Measurements from ENCODE around the gene ZNF318.
"Not testable (repeated sequence)": the region's sequence is repeated elsewhere in the genome, so short reads cannot be mapped to it uniquely, and the experiment has no call there.

The ZNF318 gene

GRCh38 chr6:43369174-43370002 is at the start of gene ZNF318:
ZNF318 (minus strand) TSS chr6:43369647; CDS start chr6:43369365, 282 bp downstream.
- DNase-seq (ENCODE audit: low read depth in 2 of 2), result peak; percentile 89

GRCh38 chr6:43416935-43417334 is 47.5 kb upstream of the ZNF318 start:
- DNase-seq (ENCODE audit: low read depth in 2 of 2), result no peak

- DNase-seq (ENCODE audit: low read depth in 2 of 2), result not testable (repeated sequence)
Measured at GRCh38 chr6:43415275-43415674, 45.8 kb upstream of the ZNF318 start.

- no peak for DNase-seq (ENCODE audit: low read depth in 2 of 2)
Measured at GRCh38 chr6:43413002-43413401, 43.6 kb upstream of the ZNF318 start.

GRCh38 chr6:43412541-43412940 is 43.1 kb upstream of the ZNF318 start:
- DNase-seq (ENCODE audit: low read depth in 2 of 2), result no peak

GRCh38 chr6:43410776-43411175 is 41.3 kb upstream of the ZNF318 start:
- not testable (repeated sequence) for DNase-seq (ENCODE audit: low read depth in 2 of 2)

- DNase-seq (ENCODE audit: low read depth in 2 of 2), result no peak
Measured at GRCh38 chr6:43408259-43408658, 38.8 kb upstream of the ZNF318 start.

GRCh38 chr6:43407296-43407695 is 37.8 kb upstream of the ZNF318 start:
- no peak for DNase-seq (ENCODE audit: low read depth in 2 of 2)

GRCh38 chr6:43405354-43405753 is 35.9 kb upstream of the ZNF318 start:
- DNase-seq (ENCODE audit: low read depth in 2 of 2), result no peak

- DNase-seq (ENCODE audit: low read depth in 2 of 2), result no peak
Measured at GRCh38 chr6:43402820-43403219, 33.4 kb upstream of the ZNF318 start.

GRCh38 chr6:43401730-43402129 is 32.3 kb upstream of the ZNF318 start:
- DNase-seq (ENCODE audit: low read depth in 2 of 2), result no peak

- no peak for DNase-seq (ENCODE audit: low read depth in 2 of 2)
Measured at GRCh38 chr6:43399932-43400487, 30.6 kb upstream of the ZNF318 start.

- DNase-seq (ENCODE audit: low read depth in 2 of 2), result no peak
Measured at GRCh38 chr6:43396408-43397149, 27.1 kb upstream of the ZNF318 start.

GRCh38 chr6:43395776-43396175 is 26.3 kb upstream of the ZNF318 start:
- DNase-seq (ENCODE audit: low read depth in 2 of 2), result no peak

GRCh38 chr6:43394982-43395381 is 25.5 kb upstream of the ZNF318 start:
- no peak for DNase-seq (ENCODE audit: low read depth in 2 of 2)

GRCh38 chr6:43393602-43394001 is 24.2 kb upstream of the ZNF318 start:
- DNase-seq (ENCODE audit: low read depth in 2 of 2), result no peak

- DNase-seq (ENCODE audit: low read depth in 2 of 2), result not testable (repeated sequence)
Measured at GRCh38 chr6:43393133-43393532, 23.7 kb upstream of the ZNF318 start.

GRCh38 chr6:43391440-43392031 is 22.1 kb upstream of the ZNF318 start:
- no peak for DNase-seq (ENCODE audit: low read depth in 2 of 2)

- DNase-seq (ENCODE audit: low read depth in 2 of 2), result not testable (repeated sequence)
Measured at GRCh38 chr6:43390753-43391439, 21.4 kb upstream of the ZNF318 start.

- no peak for DNase-seq (ENCODE audit: low read depth in 2 of 2)
Measured at GRCh38 chr6:43389730-43390295, 20.4 kb upstream of the ZNF318 start.

GRCh38 chr6:43386492-43386891 is 17.0 kb upstream of the ZNF318 start:
- DNase-seq (ENCODE audit: low read depth in 2 of 2), result no peak

Data from stimulated activated CD4-positive, alpha-beta T cell treated with anti-CD3 and anti-CD28 coated beads, Interleukin-1b, Interleukin-23, amount 100 ng/mL, for 4 hours (primary cell).